Immature natural killer cell (primary cell): ENCODE data around the gene HBS1L. TPM values are rescaled to one million over a fixed set of nuclear protein-coding genes. Genes with fewer than 3 reads are reported as not detected.

Source experiments
- DNase-seq, 3 donors: peaks; one replicate each; pipeline ENCODE4 v3.0.0; 2022; ENCODE audit warnings: mixed read lengths in 1 of 3
- H3K27ac Mint-ChIP-seq, 6 donors: one replicate each; pipeline ENCODE4 v1.8.0; 2020; ENCODE audit warnings: mixed read lengths in 6 of 6, mild to moderate bottlenecking in 5 of 6, inconsistent platforms in 4 of 6, moderate library complexity in 3 of 6
- H3K27me3 Mint-ChIP-seq, 3 donors: one replicate each; pipeline ENCODE4 v1.8.0; 2020 to 2021; ENCODE audit warnings: low read depth in 3 of 3, mild to moderate bottlenecking in 3 of 3, mixed read lengths in 3 of 3, moderate library complexity in 3 of 3, inconsistent platforms in 1 of 3
- H3K36me3 Mint-ChIP-seq, 3 donors: one replicate each; pipeline ENCODE4 v1.8.0; 2020; ENCODE audit warnings: mixed read lengths in 3 of 3, inconsistent platforms in 2 of 3, mild to moderate bottlenecking in 2 of 3
- H3K4me1 Mint-ChIP-seq, 2 donors: one replicate each; pipeline ENCODE4 v1.8.0; 2020; ENCODE audit warnings: inconsistent platforms in 2 of 2, mild to moderate bottlenecking in 2 of 2, mixed read lengths in 2 of 2, moderate library complexity in 1 of 2
- H3K4me3 Mint-ChIP-seq, 5 donors: one replicate each; pipeline ENCODE4 v1.8.0; 2020; ENCODE audit warnings: mild to moderate bottlenecking in 5 of 5, mixed read lengths in 5 of 5, inconsistent platforms in 3 of 5, moderate library complexity in 3 of 5
- H3K9me3 Mint-ChIP-seq, 6 donors: one replicate each; pipeline ENCODE4 v1.8.0; 2020; ENCODE audit warnings: mild to moderate bottlenecking in 6 of 6, mixed read lengths in 6 of 6, inconsistent platforms in 4 of 6, moderate library complexity in 3 of 6
- polyA plus RNA-seq, 3 donors: library from polyadenylated mRNA; unstranded; fragments of 300-500 nt; fragmentation: Illumina TruSeq; gene quantifications; one replicate each; pipeline ENCODE4 v1.2.3, GENCODE V29; 2021

Gene HBS1L
- polyA plus RNA-seq, 3 donors from 2014 or later: 29.0 to 38.7 (median 32.4) TPM

- Mint-ChIP-seq H3K9me3 (no peaks in the 10 kb centered on the region), H3K36me3 (peaks cover 4 to 14% (median 8%) of the 10 kb centered on the region in 3 donors), H3K27me3 (no peaks in the 10 kb centered on the region), H3K4me1 (peaks cover 25 to 72% of the 10 kb centered on the region in 2 donors), H3K4me3 (no peak overlapping the region), H3K27ac (no peak overlapping the region)
- no peak for DNase-seq
These were observed 10.8 kb downstream of the HBS1L start for GRCh38 chr6:135043846-135044245.

- no peak overlapping the region for H3K27ac Mint-ChIP-seq
- H3K9me3 Mint-ChIP-seq: no peaks in the 10 kb centered on the region
- peaks cover 25 to 67% of the 10 kb centered on the region in 2 donors for H3K4me1 Mint-ChIP-seq
- no peak for DNase-seq
- no peaks in the 10 kb centered on the region for H3K27me3 Mint-ChIP-seq
- H3K4me3 Mint-ChIP-seq: no peak overlapping the region
- peaks cover 0 to 10% (median 4%) of the 10 kb centered on the region in 3 donors for H3K36me3 Mint-ChIP-seq
These were observed 11.3 kb downstream of the HBS1L start for GRCh38 chr6:135043364-135043763.

- Mint-ChIP-seq H3K4me3 (no peak overlapping the region), H3K4me1 (peaks cover 10 to 42% of the 10 kb centered on the region in 2 donors), H3K9me3 (no peaks in the 10 kb centered on the region), H3K27me3 (no peaks in the 10 kb centered on the region), H3K36me3 (peaks cover 0 to 26% (median 8%) of the 10 kb centered on the region in 3 donors), H3K27ac (peak overlapping the region in 2 of 6 donors; percentile 35 to 43)
- DNase-seq: no peak
These were observed 16.3 kb downstream of the HBS1L start for GRCh38 chr6:135038335-135038734.

- peaks cover 0 to 26% (median 8%) of the 10 kb centered on the region in 3 donors for H3K36me3 Mint-ChIP-seq
- H3K27ac Mint-ChIP-seq: no peak overlapping the region
- no peak overlapping the region for H3K4me3 Mint-ChIP-seq
- DNase-seq: no peak
- H3K9me3 Mint-ChIP-seq: no peaks in the 10 kb centered on the region
- H3K27me3 Mint-ChIP-seq: no peaks in the 10 kb centered on the region
- H3K4me1 Mint-ChIP-seq: peaks cover 10 to 43% of the 10 kb centered on the region in 2 donors
These were observed 17.1 kb downstream of the HBS1L start for GRCh38 chr6:135037541-135037940.

- H3K9me3 Mint-ChIP-seq: no peaks in the 10 kb centered on the region
- DNase-seq: no peak
- H3K36me3 Mint-ChIP-seq: peaks cover 0 to 26% (median 8%) of the 10 kb centered on the region in 3 donors
- peak overlapping the region in 3 of 6 donors; percentile 11 to 32 (median 31) for H3K27ac Mint-ChIP-seq
- H3K4me1 Mint-ChIP-seq: peaks cover 10 to 37% of the 10 kb centered on the region in 2 donors
- H3K27me3 Mint-ChIP-seq: no peaks in the 10 kb centered on the region
- H3K4me3 Mint-ChIP-seq: no peak overlapping the region
These were observed 17.7 kb downstream of the HBS1L start for GRCh38 chr6:135036731-135037420.

GRCh38 chr6:135033238-135033637 is 21.4 kb downstream of the HBS1L start:
- Mint-ChIP-seq H3K9me3 (no peaks in the 10 kb centered on the region), H3K27ac (peak overlapping the region in 1 of 6 donors; percentile 18), H3K4me3 (no peak overlapping the region), H3K4me1 (peaks cover 10 to 29% of the 10 kb centered on the region in 2 donors), H3K27me3 (no peaks in the 10 kb centered on the region), H3K36me3 (peaks cover 4 to 26% (median 8%) of the 10 kb centered on the region in 3 donors)
- no peak for DNase-seq

- Mint-ChIP-seq H3K9me3 (no peaks in the 10 kb centered on the region), H3K27ac (peak overlapping the region in 2 of 6 donors; percentile 25 to 78), H3K27me3 (peaks cover 0 to under 1% (median 0%) of the 10 kb centered on the region in 3 donors), H3K4me3 (peak overlapping the region in 1 of 5 donors; percentile 4), H3K36me3 (peaks cover 0 to 24% (median 15%) of the 10 kb centered on the region in 3 donors), H3K4me1 (peaks cover 12 to 36% of the 10 kb centered on the region in 2 donors)
- no peak for DNase-seq
These were observed 24.0 kb downstream of the HBS1L start for GRCh38 chr6:135030532-135031178.

GRCh38 chr6:135030056-135030473 is 24.6 kb downstream of the HBS1L start:
- peak overlapping the region in 2 of 6 donors; percentile 22 to 25 for H3K27ac Mint-ChIP-seq
- H3K9me3 Mint-ChIP-seq: no peaks in the 10 kb centered on the region
- no peak for DNase-seq
- peaks cover 0 to 2% (median 0%) of the 10 kb centered on the region in 3 donors for H3K27me3 Mint-ChIP-seq
- peaks cover 14 to 42% of the 10 kb centered on the region in 2 donors for H3K4me1 Mint-ChIP-seq
- H3K36me3 Mint-ChIP-seq: peaks cover 0 to 23% (median 19%) of the 10 kb centered on the region in 3 donors
- H3K4me3 Mint-ChIP-seq: peak overlapping the region in 1 of 5 donors; percentile 4

- DNase-seq: no peak
- H3K4me1 Mint-ChIP-seq: peaks cover 20 to 37% of the 10 kb centered on the region in 2 donors
- H3K9me3 Mint-ChIP-seq: no peaks in the 10 kb centered on the region
- peaks cover 0 to 2% (median 0%) of the 10 kb centered on the region in 3 donors for H3K27me3 Mint-ChIP-seq
- H3K4me3 Mint-ChIP-seq: no peak overlapping the region
- peak overlapping the region in 3 of 6 donors; percentile 17 to 57 (median 38) for H3K27ac Mint-ChIP-seq
- peaks cover 0 to 22% (median 15%) of the 10 kb centered on the region in 3 donors for H3K36me3 Mint-ChIP-seq
These were observed 28.8 kb downstream of the HBS1L start for GRCh38 chr6:135025775-135026174.

GRCh38 chr6:135025175-135025574 is 29.4 kb downstream of the HBS1L start:
- Mint-ChIP-seq H3K36me3 (peaks cover 0 to 20% (median 13%) of the 10 kb centered on the region in 3 donors), H3K27ac (peak overlapping the region in 1 of 6 donors; percentile 38), H3K9me3 (no peaks in the 10 kb centered on the region), H3K4me1 (peaks cover 18 to 43% of the 10 kb centered on the region in 2 donors), H3K27me3 (peaks cover 0 to 2% (median 0%) of the 10 kb centered on the region in 3 donors), H3K4me3 (no peak overlapping the region)
- DNase-seq: no peak

- H3K27ac Mint-ChIP-seq: peak overlapping the region in 3 of 6 donors; percentile 12 to 41 (median 16)
- H3K4me3 Mint-ChIP-seq: no peak overlapping the region
- peaks cover 18 to 46% of the 10 kb centered on the region in 2 donors for H3K4me1 Mint-ChIP-seq
These were observed 32.4 kb downstream of the HBS1L start for GRCh38 chr6:135022050-135022697.

GRCh38 chr6:135021310-135022049 is 33.1 kb downstream of the HBS1L start:
- H3K27me3 Mint-ChIP-seq: peaks cover 0 to 2% (median 0%) of the 10 kb centered on the region in 3 donors
- no peaks in the 10 kb centered on the region for H3K9me3 Mint-ChIP-seq
- peak overlapping the region in 1 of 6 donors; percentile 60 for H3K27ac Mint-ChIP-seq
- H3K4me3 Mint-ChIP-seq: no peak overlapping the region
- peaks cover 0 to 7% (median 3%) of the 10 kb centered on the region in 3 donors for H3K36me3 Mint-ChIP-seq
- no peak for DNase-seq
- peaks cover 18 to 45% of the 10 kb centered on the region in 2 donors for H3K4me1 Mint-ChIP-seq

More at GRCh38 chr6:135022050-135022697, 32.4 kb downstream of the HBS1L start:
- Mint-ChIP-seq H3K9me3 (no peaks in the 10 kb centered on the region), H3K27me3 (peaks cover 0 to 2% (median 0%) of the 10 kb centered on the region in 3 donors), H3K36me3 (peaks cover 0 to 8% (median 5%) of the 10 kb centered on the region in 3 donors)
- DNase-seq: no peak

GRCh38 chr6:135018941-135019340 is 35.7 kb downstream of the HBS1L start:
- no peaks in the 10 kb centered on the region for H3K27me3 Mint-ChIP-seq
- no peak overlapping the region for H3K4me3 Mint-ChIP-seq

More at GRCh38 chr6:135018941-135019340, 35.7 kb downstream of the HBS1L start:
- DNase-seq: no peak
- Mint-ChIP-seq H3K4me1 (peaks cover 24 to 39% of the 10 kb centered on the region in 2 donors), H3K9me3 (no peaks in the 10 kb centered on the region), H3K36me3 (no peaks in the 10 kb centered on the region), H3K27ac (peak overlapping the region in 1 of 6 donors; percentile 69)
